Activated T-cell treated with anti-CD3 and anti-CD28 coated beads, Interleukin-2, amount 50 U/mL, for 24 hours (primary cell): ENCODE measurements around the gene TUBGCP2.
"Not testable (repeated sequence)": the region's sequence is repeated elsewhere in the genome, so short reads cannot be mapped to it uniquely, and the experiment has no call there.

Source experiments
- DNase-seq: peaks from one replicate; pipeline ENCODE4 v3.0.0-alpha.2; 2020
- H3K27ac Mint-ChIP-seq: 2 replicates; pipeline ENCODE4 v1.8.0; 2020; ENCODE audit warnings: mild to moderate bottlenecking, mixed read lengths
- H3K27me3 Mint-ChIP-seq: 2 replicates; pipeline ENCODE4 v1.8.0; 2020; ENCODE audit warnings: mixed read lengths
- H3K36me3 Mint-ChIP-seq: 2 replicates; pipeline ENCODE4 v1.8.0; 2020; ENCODE audit warnings: low read depth, mixed read lengths
- H3K4me1 Mint-ChIP-seq: 2 replicates; pipeline ENCODE4 v1.8.0; 2020; ENCODE audit warnings: low read depth, mixed read lengths
- H3K4me3 Mint-ChIP-seq: 2 replicates; pipeline ENCODE4 v1.8.0; 2020; ENCODE audit warnings: mild to moderate bottlenecking, moderate library complexity, mixed read lengths
- H3K9me3 Mint-ChIP-seq: 2 replicates; pipeline ENCODE4 v1.8.0; 2020; ENCODE audit warnings: mixed read lengths

TUBGCP2 gene

GRCh38 chr10:133241501-133242205 is 67.0 kb downstream of the TUBGCP2 start:
- Mint-ChIP-seq H3K27me3 (peaks cover 53% of the 10 kb centered on the region), H3K9me3 (no peaks in the 10 kb centered on the region), H3K4me1 (peaks cover 16% of the 10 kb centered on the region), H3K36me3 (no peaks in the 10 kb centered on the region), H3K27ac (no peak overlapping the region), H3K4me3 (peak overlapping the region; percentile 65)
- no peak for DNase-seq

- Mint-ChIP-seq H3K4me3 (no peak overlapping the region), H3K4me1 (peaks cover 20% of the 10 kb centered on the region), H3K27ac (no peak overlapping the region), H3K9me3 (no peaks in the 10 kb centered on the region), H3K36me3 (no peaks in the 10 kb centered on the region), H3K27me3 (peaks cover 60% of the 10 kb centered on the region)
- no peak for DNase-seq
Measured at GRCh38 chr10:133239990-133240389, 68.7 kb downstream of the TUBGCP2 start.

GRCh38 chr10:133238466-133238804 is 70.2 kb downstream of the TUBGCP2 start:
- no peak for DNase-seq
- Mint-ChIP-seq H3K4me1 (peaks cover 23% of the 10 kb centered on the region), H3K9me3 (no peaks in the 10 kb centered on the region), H3K4me3 (no peak overlapping the region), H3K27me3 (peaks cover 71% of the 10 kb centered on the region), H3K36me3 (no peaks in the 10 kb centered on the region), H3K27ac (no peak overlapping the region)

- no peak within 1 kb of the TSS for H3K4me3 Mint-ChIP-seq
Measured at GRCh38 chr10:133237588-133238465, 70.8 kb downstream of the TUBGCP2 start, which contains the start of gene VENTX. VENTX (plus strand) TSS chr10:133237855; CDS start chr10:133237915, 60 bp downstream.

GRCh38 chr10:133237241-133237587 is 71.5 kb downstream of the TUBGCP2 start:
- H3K27ac Mint-ChIP-seq: no peak overlapping the region
- no peak overlapping the region for H3K4me3 Mint-ChIP-seq

More at GRCh38 chr10:133237588-133238465, 70.8 kb downstream of the TUBGCP2 start, which contains the start of gene VENTX:
- H3K36me3 Mint-ChIP-seq: no peaks in the 10 kb centered on the region
- H3K4me1 Mint-ChIP-seq: peaks cover 23% of the 10 kb centered on the region
- no peak within 1 kb of the TSS for H3K27ac Mint-ChIP-seq
- H3K9me3 Mint-ChIP-seq: no peaks in the 10 kb centered on the region
- no peak for DNase-seq
- peaks cover 73% of the 10 kb centered on the region for H3K27me3 Mint-ChIP-seq

GRCh38 chr10:133236401-133237240 is 72.1 kb downstream of the TUBGCP2 start:
- H3K4me3 Mint-ChIP-seq: no peak overlapping the region
- H3K9me3 Mint-ChIP-seq: no peaks in the 10 kb centered on the region
- H3K36me3 Mint-ChIP-seq: no peaks in the 10 kb centered on the region
- H3K4me1 Mint-ChIP-seq: peaks cover 19% of the 10 kb centered on the region
- H3K27me3 Mint-ChIP-seq: peaks cover 73% of the 10 kb centered on the region
- DNase-seq: no peak
- no peak overlapping the region for H3K27ac Mint-ChIP-seq

More at GRCh38 chr10:133237241-133237587, 71.5 kb downstream of the TUBGCP2 start:
- Mint-ChIP-seq H3K9me3 (no peaks in the 10 kb centered on the region), H3K36me3 (no peaks in the 10 kb centered on the region), H3K27me3 (peaks cover 73% of the 10 kb centered on the region), H3K4me1 (peaks cover 23% of the 10 kb centered on the region)
- DNase-seq: no peak

- H3K9me3 Mint-ChIP-seq: no peaks in the 10 kb centered on the region
- peaks cover 14% of the 10 kb centered on the region for H3K4me1 Mint-ChIP-seq
- H3K27me3 Mint-ChIP-seq: peaks cover 72% of the 10 kb centered on the region
- no peak overlapping the region for H3K4me3 Mint-ChIP-seq
- H3K27ac Mint-ChIP-seq: no peak overlapping the region
- no peaks in the 10 kb centered on the region for H3K36me3 Mint-ChIP-seq
- DNase-seq: no peak
Measured at GRCh38 chr10:133235932-133236331, 72.7 kb downstream of the TUBGCP2 start.

GRCh38 chr10:133235265-133235855 is 73.3 kb downstream of the TUBGCP2 start:
- no peak for DNase-seq
- H3K27ac Mint-ChIP-seq: no peak overlapping the region
- H3K4me3 Mint-ChIP-seq: peak overlapping the region; percentile 43
- peaks cover 70% of the 10 kb centered on the region for H3K27me3 Mint-ChIP-seq
- H3K4me1 Mint-ChIP-seq: peaks cover 11% of the 10 kb centered on the region
- H3K9me3 Mint-ChIP-seq: no peaks in the 10 kb centered on the region
- no peaks in the 10 kb centered on the region for H3K36me3 Mint-ChIP-seq

GRCh38 chr10:133234796-133235195 is 73.9 kb downstream of the TUBGCP2 start:
- H3K4me3 Mint-ChIP-seq: peak overlapping the region; percentile 43
- not testable (repeated sequence) for H3K9me3 Mint-ChIP-seq, H3K36me3 Mint-ChIP-seq, DNase-seq, H3K27ac Mint-ChIP-seq
- H3K27me3 Mint-ChIP-seq: peaks cover 66% of the 10 kb centered on the region
- peaks cover 11% of the 10 kb centered on the region for H3K4me1 Mint-ChIP-seq

GRCh38 chr10:133231946-133232574 is 76.6 kb downstream of the TUBGCP2 start:
- H3K36me3 Mint-ChIP-seq: no peaks in the 10 kb centered on the region
- H3K27me3 Mint-ChIP-seq: peaks cover 68% of the 10 kb centered on the region
- no peak overlapping the region for H3K4me3 Mint-ChIP-seq

GRCh38 chr10:133231244-133231945 is 77.3 kb downstream of the TUBGCP2 start:
- Mint-ChIP-seq H3K4me3 (peak overlapping the region; percentile 38), H3K27me3 (peaks cover 75% of the 10 kb centered on the region), H3K36me3 (no peaks in the 10 kb centered on the region), H3K9me3 (no peaks in the 10 kb centered on the region), H3K4me1 (peaks cover 17% of the 10 kb centered on the region), H3K27ac (no peak overlapping the region)
- no peak for DNase-seq

More at GRCh38 chr10:133231946-133232574, 76.6 kb downstream of the TUBGCP2 start:
- no peak for DNase-seq
- H3K27ac Mint-ChIP-seq: no peak overlapping the region
- peaks cover 11% of the 10 kb centered on the region for H3K4me1 Mint-ChIP-seq
- no peaks in the 10 kb centered on the region for H3K9me3 Mint-ChIP-seq

- no peaks in the 10 kb centered on the region for H3K36me3 Mint-ChIP-seq
- no peak overlapping the region for H3K27ac Mint-ChIP-seq
- no peaks in the 10 kb centered on the region for H3K9me3 Mint-ChIP-seq
- DNase-seq: peak; percentile 50
- H3K4me1 Mint-ChIP-seq: peaks cover 23% of the 10 kb centered on the region
- H3K27me3 Mint-ChIP-seq: peaks cover 78% of the 10 kb centered on the region
- H3K4me3 Mint-ChIP-seq: no peak overlapping the region
Measured at GRCh38 chr10:133230387-133231195, 78.1 kb downstream of the TUBGCP2 start.

GRCh38 chr10:133230044-133230361 is 78.7 kb downstream of the TUBGCP2 start, which contains the start of gene UTF1:
UTF1 (plus strand) TSS chr10:133230217; CDS start chr10:133230289, 72 bp downstream.
- no peak within 1 kb of the TSS for H3K27ac Mint-ChIP-seq

More at GRCh38 chr10:133230044-133230361, 78.7 kb downstream of the TUBGCP2 start, which contains the start of gene UTF1:
- Mint-ChIP-seq H3K4me1 (peaks cover 26% of the 10 kb centered on the region), H3K27me3 (peaks cover 78% of the 10 kb centered on the region), H3K36me3 (no peaks in the 10 kb centered on the region), H3K9me3 (no peaks in the 10 kb centered on the region), H3K4me3 (no peak within 1 kb of the TSS)
- DNase-seq: no peak
